GM15510 (cell line): ENCODE data around the gene ERICH6B.

ENCODE experiments used
- POLR2A ChIP-seq: IDR thresholded peaks from 3 replicates; pipeline ENCODE4 v1.6.1; 2011; ENCODE audit warnings: borderline replicate concordance; ENCODE audit not compliant: insufficient read length; ENCODE audit errors: extremely low read depth

ERICH6B gene

GRCh38 chr13:45565331-45565730 lies 50.2 kb downstream of the ERICH6B start:
- TF ChIP-seq POLR2A, result no peak

GRCh38 chr13:45564133-45564776 lies 51.3 kb downstream of the ERICH6B start:
- TF ChIP-seq POLR2A, result no peak

GRCh38 chr13:45554604-45555109 lies 60.9 kb downstream of the ERICH6B start:
- no peak for TF ChIP-seq POLR2A

GRCh38 chr13:45548281-45548680 lies 67.3 kb downstream of the ERICH6B start:
- TF ChIP-seq POLR2A, result no peak

GRCh38 chr13:45546410-45546765 lies 69.2 kb downstream of the ERICH6B start:
- no peak for TF ChIP-seq POLR2A

GRCh38 chr13:45545686-45546409 lies 69.7 kb downstream of the ERICH6B start:
- TF ChIP-seq POLR2A, result no peak

GRCh38 chr13:45544520-45544919 lies 71.0 kb downstream of the ERICH6B start:
- no peak for TF ChIP-seq POLR2A

GRCh38 chr13:45542878-45543277 lies 72.7 kb downstream of the ERICH6B start:
- TF ChIP-seq POLR2A, result no peak

- no peak for TF ChIP-seq POLR2A
These were observed 73.1 kb downstream of the ERICH6B start for GRCh38 chr13:45542391-45542790.

GRCh38 chr13:45541806-45542205 lies 73.7 kb downstream of the ERICH6B start:
- no peak for TF ChIP-seq POLR2A

- no peak for TF ChIP-seq POLR2A
These were observed 74.7 kb downstream of the ERICH6B start for GRCh38 chr13:45540864-45541263.

GRCh38 chr13:45540195-45540594 lies 75.3 kb downstream of the ERICH6B start:
- no peak for TF ChIP-seq POLR2A

- TF ChIP-seq POLR2A, result no peak
These were observed 77.2 kb downstream of the ERICH6B start for GRCh38 chr13:45538382-45538781.

- TF ChIP-seq POLR2A, result no peak
These were observed 78.0 kb downstream of the ERICH6B start for GRCh38 chr13:45537516-45537915.

- no peak for TF ChIP-seq POLR2A
These were observed 79.3 kb downstream of the ERICH6B start for GRCh38 chr13:45536224-45536623.

GRCh38 chr13:45534604-45535003 lies 80.9 kb downstream of the ERICH6B start:
- no peak for TF ChIP-seq POLR2A
